Right atrium auricular region (tissue), 2 donors: ENCODE results near the gene USH2A. TPM values are rescaled to one million over a fixed set of nuclear protein-coding genes. Genes with fewer than 3 reads are reported as not detected.

ENCODE experiments used
- DNase-seq: peaks from one replicate; pipeline ENCODE4 v3.0.0-alpha.2; 2019; ENCODE audit warnings: low spot score
- H3K27ac ChIP-seq, 2 donors: fragments of 200-600 bp; sonication (generic); 1 replicate in 1 of 2; 2 replicates in 1 of 2; pipeline ENCODE4 v1.5.1; 2016 to 2019
- H3K27me3 ChIP-seq, 2 donors: fragments of 200-600 bp; sonication (generic); one replicate each; pipeline versions ENCODE4 v1.5.1 to v1.6.0; 2017 to 2019
- H3K36me3 ChIP-seq: fragments of 200-600 bp; sonication (generic); one replicate; pipeline ENCODE4 v1.5.1; 2016
- H3K4me1 ChIP-seq, 2 donors: fragments of 200-600 bp; sonication (generic); one replicate each; pipeline versions ENCODE4 v1.5.1 to v1.6.0; 2017 to 2019
- H3K4me3 ChIP-seq, 2 donors: fragments of 200-600 bp; sonication (generic); 1 replicate in 1 of 2; 2 replicates in 1 of 2; pipeline ENCODE4 v1.5.1; 2017 to 2019; ENCODE audit warnings: mild to moderate bottlenecking in 1 of 2, moderate library complexity in 1 of 2
- H3K9me3 ChIP-seq, 2 donors: fragments of 200-600 bp; sonication (generic); one replicate each; pipeline ENCODE4 v1.5.1; 2019
- CTCF ChIP-seq, 2 donors: fragments of 200-600 bp; sonication (generic); IDR thresholded peaks; one replicate each; pipeline ENCODE4 v1.5.1; 2019; ENCODE audit warnings: antibody characterized with exemption in 2 of 2
- total RNA-seq, 2 donors: library from RNA; depleted of rRNA; stranded (reverse); fragments of >200 nt; gene quantifications; one replicate each; pipeline ENCODE4 v1.1.0, GENCODE V29; 2016

The USH2A gene
- total RNA-seq, 2 donors from 2014 or later = 2.4 to 5.6 TPM

- H3K27ac ChIP-seq = no peak overlapping the region
- H3K9me3 ChIP-seq = no peaks in the 10 kb centered on the region
- no peaks in the 10 kb centered on the region for H3K27me3 ChIP-seq
- TF ChIP-seq CTCF (IDR thresholded peaks at IDR 0.05) = no peak
- DNase-seq = no peak
- no peaks in the 10 kb centered on the region for H3K36me3 ChIP-seq
- H3K4me1 ChIP-seq = no peaks in the 10 kb centered on the region
- H3K4me3 ChIP-seq = no peak overlapping the region
Measured at GRCh38 chr1:215895893-215896292, 527.4 kb downstream of the USH2A start.

DNA sequence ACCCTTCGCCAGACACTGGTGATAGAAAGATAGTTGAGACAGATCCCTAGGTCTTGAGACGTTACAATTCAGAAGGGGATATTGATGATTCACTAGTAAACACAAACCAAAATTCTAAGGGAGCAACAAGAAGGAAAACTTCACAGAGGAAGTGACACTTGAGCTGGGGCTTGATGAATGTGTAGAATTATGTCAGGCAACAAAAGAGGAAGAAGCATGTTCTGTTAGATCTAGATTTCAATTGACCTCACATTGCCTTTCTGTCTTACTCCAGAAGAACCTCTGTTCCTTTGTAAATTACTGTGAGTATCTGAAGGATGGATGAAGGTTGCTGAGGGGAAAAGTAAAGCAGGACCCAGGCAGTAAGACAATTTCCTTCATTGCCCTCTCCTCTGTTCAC is 528.0 kb downstream of the USH2A start:
- H3K4me3 ChIP-seq = no peak overlapping the region
- DNase-seq = no peak
- H3K27ac ChIP-seq = no peak overlapping the region
- TF ChIP-seq CTCF (IDR thresholded peaks at IDR 0.05) = no peak
- H3K4me1 ChIP-seq = no peaks in the 10 kb centered on the region
- H3K9me3 ChIP-seq = no peaks in the 10 kb centered on the region
- no peaks in the 10 kb centered on the region for H3K27me3 ChIP-seq
- H3K36me3 ChIP-seq = no peaks in the 10 kb centered on the region

- Histone ChIP-seq H3K4me1 (no peaks in the 10 kb centered on the region), H3K27ac (no peak overlapping the region), H3K4me3 (no peak overlapping the region), H3K36me3 (no peaks in the 10 kb centered on the region), H3K27me3 (no peaks in the 10 kb centered on the region), H3K9me3 (no peaks in the 10 kb centered on the region)
- DNase-seq = no peak
- TF ChIP-seq CTCF (IDR thresholded peaks at IDR 0.05) = no peak
Measured at GRCh38 chr1:215894617-215895016, 528.6 kb downstream of the USH2A start.

DNA sequence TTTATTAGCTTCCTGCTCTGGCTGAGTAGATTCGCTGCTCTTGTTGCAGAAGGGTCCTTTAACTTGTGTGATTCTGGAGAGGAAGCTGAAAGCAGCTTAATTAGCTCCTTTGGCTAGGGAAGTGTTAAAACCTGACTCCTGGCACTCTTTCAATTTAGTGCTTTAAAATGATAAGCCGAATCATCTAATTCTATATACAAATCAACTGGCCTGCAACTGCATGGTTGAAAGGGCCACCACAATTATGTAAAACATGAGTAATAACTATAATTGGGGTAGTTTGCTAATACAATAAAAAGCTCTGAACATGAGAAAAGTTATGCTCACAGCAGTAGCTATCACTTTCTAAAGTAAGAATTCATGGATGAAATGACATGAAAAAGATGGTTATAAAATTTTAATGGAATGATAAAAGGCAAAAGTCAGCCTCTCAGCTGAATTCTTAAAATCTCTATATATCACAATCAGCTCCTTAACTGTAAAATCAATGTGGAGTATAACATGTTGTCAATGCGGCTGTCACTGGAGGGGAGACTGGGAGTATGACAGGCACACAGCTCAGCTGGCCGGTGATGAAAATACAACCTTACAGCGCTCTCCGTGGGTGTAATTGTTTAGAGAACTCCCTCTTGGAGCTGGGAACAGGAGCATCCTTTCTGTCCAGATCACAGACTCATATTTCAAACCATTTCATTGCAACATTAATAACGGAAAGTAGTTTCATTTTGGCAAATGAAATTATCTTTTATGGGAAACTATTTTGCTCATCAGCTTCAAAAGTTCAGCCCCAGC is 531.8 kb downstream of the USH2A start:
- Histone ChIP-seq H3K27me3 (no peaks in the 10 kb centered on the region), H3K9me3 (no peaks in the 10 kb centered on the region), H3K27ac (no peak overlapping the region), H3K4me3 (no peak overlapping the region), H3K36me3 (no peaks in the 10 kb centered on the region), H3K4me1 (no peaks in the 10 kb centered on the region)
- no peak for TF ChIP-seq CTCF (IDR thresholded peaks at IDR 0.05)
- DNase-seq = no peak

- DNase-seq = no peak
- no peak for TF ChIP-seq CTCF (IDR thresholded peaks at IDR 0.05)
- no peaks in the 10 kb centered on the region for H3K4me1 ChIP-seq
- no peaks in the 10 kb centered on the region for H3K9me3 ChIP-seq
- H3K27ac ChIP-seq = no peak overlapping the region
- H3K36me3 ChIP-seq = no peaks in the 10 kb centered on the region
- no peak overlapping the region for H3K4me3 ChIP-seq
- no peaks in the 10 kb centered on the region for H3K27me3 ChIP-seq
Measured at GRCh38 chr1:215890438-215890837, 532.8 kb downstream of the USH2A start.

DNA sequence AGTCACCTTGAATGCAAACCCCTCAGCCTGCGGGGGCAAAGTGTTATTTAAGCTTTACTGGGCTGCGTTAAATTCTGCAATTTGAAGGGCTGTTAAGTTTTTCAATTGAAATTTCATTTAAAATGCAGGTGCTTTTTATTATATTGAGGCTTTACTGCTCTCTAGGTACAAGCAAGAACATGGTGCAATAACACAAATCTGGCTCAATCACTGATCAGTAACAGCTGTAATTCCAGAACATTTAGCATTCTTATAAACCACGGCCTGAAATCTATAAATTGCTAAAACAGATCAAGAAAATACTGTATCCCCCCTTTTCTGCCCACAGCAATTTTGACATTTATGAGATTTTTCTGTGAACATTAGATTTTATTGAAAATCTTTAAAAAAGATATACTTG is 533.4 kb downstream of the USH2A start:
- Histone ChIP-seq H3K9me3 (no peaks in the 10 kb centered on the region), H3K27me3 (no peaks in the 10 kb centered on the region), H3K4me3 (no peak overlapping the region), H3K4me1 (no peaks in the 10 kb centered on the region), H3K36me3 (no peaks in the 10 kb centered on the region), H3K27ac (no peak overlapping the region)
- DNase-seq = no peak
- no peak for TF ChIP-seq CTCF (IDR thresholded peaks at IDR 0.05)
